T47D (cell line): ENCODE data around the gene UTS2R.

Experiments
- DNase-seq, 2 experiments: peaks; one replicate each; pipeline versions ENCODE4 v3.0.0 to v3.0.0-alpha.2; 2011 to 2012; ENCODE audit warnings: low read depth in 1 of 2, low spot score in 1 of 2
- JUND ChIP-seq: IDR thresholded peaks from 2 replicates; pipeline ENCODE4 v1.6.1; 2012; ENCODE audit warnings: low read depth
- in situ Hi-C: cut with HindIII; loops from 2 replicates; pipeline ENCODE4 v1.10.0; 2016; ENCODE audit warnings: low sequenced_read_pairs, low pct_unique_long_range_greater_than_20kb

UTS2R gene

GRCh38 chr17:82386881-82387704 is 15.5 kb downstream of the UTS2R start:
- in situ Hi-C loops = no loop called here
- no peak for TF ChIP-seq JUND
- DNase-seq = no peak

GRCh38 chr17:82387705-82388106 is 16.1 kb downstream of the UTS2R start:
- TF ChIP-seq JUND = no peak
- in situ Hi-C loops = no loop called here
- no peak for DNase-seq

- in situ Hi-C loops = no loop called here
- TF ChIP-seq JUND = no peak
- DNase-seq = no peak
These were observed 16.8 kb downstream of the UTS2R start for GRCh38 chr17:82388223-82388921.

DNA sequence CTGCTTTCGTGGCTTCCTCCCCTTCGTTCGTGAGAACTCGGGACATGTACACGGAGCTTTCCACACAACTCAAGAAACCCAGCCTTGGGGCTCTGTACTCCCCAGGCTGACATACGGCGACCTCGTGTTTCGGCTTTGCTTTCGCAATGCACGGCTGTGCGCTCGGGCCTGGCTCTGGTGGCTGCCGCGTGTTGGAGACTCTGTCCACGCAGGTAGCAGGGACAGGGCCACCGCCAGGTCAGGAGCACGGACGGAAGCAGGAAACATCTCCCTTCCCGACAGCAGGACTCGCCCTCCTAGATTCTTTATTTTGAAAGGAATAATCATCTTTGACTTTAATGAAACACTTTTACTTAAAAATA is 17.3 kb downstream of the UTS2R start:
- in situ Hi-C loops = no loop called here
- no peak for DNase-seq
- TF ChIP-seq JUND = no peak

- in situ Hi-C loops = no loop called here
- no peak for TF ChIP-seq JUND
- DNase-seq = no peak
These were observed 17.8 kb downstream of the UTS2R start for GRCh38 chr17:82389379-82389778.

DNA sequence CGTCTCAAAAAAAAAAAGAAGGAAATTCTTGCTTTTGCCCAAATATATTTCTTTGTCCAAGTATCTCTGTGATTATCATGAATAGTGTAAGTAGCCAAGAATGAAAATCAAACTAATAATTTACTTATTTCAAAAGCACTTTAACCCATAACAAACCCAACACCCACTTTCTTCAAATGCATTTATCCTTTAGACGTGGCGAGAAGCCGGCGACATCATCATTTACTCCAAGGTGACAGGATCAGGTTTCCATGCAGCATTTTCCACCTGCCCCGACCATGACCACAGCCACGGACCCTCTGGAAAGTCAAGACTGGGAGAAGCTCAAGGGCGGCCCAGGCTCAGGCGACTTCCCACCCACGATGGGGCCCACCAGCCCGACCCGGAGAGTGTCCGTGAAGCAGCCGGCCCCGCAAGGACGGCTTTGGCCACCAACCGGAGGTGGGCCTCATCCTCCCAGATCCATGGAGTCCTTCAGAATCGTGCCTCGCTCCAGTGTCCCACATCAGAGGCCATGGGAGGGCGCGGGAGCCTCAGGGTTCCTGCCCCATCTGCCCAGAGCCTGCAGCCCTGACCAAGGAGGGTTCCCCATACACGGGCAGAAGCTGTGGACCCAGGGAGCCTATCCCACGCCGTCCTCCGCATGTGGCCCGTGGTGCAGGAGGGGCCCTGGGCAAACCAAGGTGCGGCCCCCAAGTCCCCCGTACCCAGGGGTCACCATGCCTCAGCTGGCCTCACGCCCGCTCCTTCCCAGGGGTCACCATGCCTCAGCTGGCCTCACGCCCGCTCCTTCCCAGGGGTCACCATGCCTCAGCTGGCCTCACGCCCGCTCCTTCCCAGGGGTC is 18.7 kb downstream of the UTS2R start:
- in situ Hi-C loops = no loop called here

GRCh38 chr17:82390860-82391435 is 19.4 kb downstream of the UTS2R start:
- in situ Hi-C loops = no loop called here
- no peak for DNase-seq
- no peak for TF ChIP-seq JUND

More for the DNA sequence above, 18.7 kb downstream of the UTS2R start:
- no peak for DNase-seq
- TF ChIP-seq JUND = no peak

DNA sequence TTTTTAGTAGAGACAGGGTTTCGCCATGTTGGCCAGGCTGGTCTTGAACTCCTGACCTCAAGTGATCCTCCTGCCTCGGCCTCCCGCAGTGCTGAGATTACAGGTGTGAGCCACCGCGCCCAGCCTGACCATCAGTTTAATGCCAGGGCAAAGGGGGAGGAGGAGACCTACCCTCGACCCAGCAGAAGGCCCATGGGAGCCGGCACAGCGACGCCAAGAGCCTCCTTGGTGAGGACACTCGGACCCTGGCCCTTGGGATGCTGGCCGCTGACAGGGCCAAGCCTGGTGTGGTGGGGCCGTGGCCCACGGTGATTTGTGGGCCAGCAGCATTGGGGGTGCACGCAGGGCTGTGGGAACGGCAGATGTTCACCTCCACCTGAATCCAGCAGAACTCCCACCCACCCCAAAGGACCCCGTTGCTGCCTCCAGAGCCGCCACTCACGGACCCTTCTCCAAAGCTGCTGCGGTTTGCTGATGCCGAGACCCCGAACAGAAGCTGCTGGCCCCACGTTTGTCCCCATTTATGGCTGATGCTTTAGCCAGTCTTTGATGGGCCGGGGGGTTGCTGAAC is 20.0 kb downstream of the UTS2R start:
- in situ Hi-C loops = no loop called here
- no peak for DNase-seq
- no peak for TF ChIP-seq JUND

DNA sequence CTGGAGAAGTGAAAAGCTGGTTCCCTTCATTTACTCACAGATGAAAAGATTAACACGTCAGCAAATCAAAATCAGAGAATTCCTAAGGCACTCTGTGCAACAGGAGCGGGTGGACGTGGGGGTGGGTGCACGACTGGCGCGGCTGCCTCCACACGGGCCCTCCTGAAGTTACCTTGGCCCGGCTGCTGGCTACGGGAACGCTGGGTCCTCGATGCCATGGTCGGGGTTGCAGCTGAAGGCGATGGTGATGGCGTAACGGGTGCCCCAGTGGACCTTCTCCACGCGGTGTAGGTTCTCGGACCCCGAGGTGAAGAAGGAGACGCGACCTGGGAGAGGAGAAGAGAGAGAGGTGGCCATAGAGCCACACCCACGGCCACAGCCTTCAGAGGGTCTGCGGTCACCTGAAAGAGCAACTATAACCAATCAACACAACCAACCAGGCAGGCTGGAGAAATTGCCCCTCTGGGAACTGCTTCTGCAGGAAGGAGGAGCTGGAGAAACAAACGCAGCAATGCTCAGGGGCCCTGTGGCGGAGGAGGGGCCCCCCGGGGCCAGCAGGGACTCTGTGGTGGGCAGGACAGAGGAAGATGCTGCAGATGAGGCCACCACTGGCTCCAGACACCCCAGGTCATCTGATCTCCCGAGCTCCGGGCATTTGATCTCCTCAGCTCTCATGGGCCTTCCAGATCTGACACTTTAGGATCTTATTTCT is 20.8 kb downstream of the UTS2R start:
- in situ Hi-C loops = no loop called here
- DNase-seq = no peak
- TF ChIP-seq JUND = no peak

DNA sequence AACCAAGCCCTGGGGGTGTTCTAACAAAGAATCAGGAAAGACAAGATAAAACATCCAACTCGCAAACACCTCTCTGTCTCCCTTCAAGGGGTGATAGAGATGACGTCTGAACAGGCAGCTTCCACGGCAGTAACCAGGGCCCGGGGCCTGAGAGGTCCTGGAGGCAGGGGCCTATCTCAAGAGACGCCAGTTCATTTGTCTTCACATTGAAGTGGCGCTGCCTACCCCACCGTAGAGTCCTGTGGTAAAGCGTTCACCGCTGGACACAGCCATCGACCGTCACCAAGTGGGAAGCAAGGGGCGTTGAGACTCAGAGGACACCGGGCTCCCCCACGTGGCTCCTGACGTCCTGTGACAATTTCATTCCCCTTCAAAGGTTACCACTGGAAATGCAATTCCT is 21.4 kb downstream of the UTS2R start:
- no peak for TF ChIP-seq JUND
- in situ Hi-C loops = no loop called here
- DNase-seq = no peak

DNA sequence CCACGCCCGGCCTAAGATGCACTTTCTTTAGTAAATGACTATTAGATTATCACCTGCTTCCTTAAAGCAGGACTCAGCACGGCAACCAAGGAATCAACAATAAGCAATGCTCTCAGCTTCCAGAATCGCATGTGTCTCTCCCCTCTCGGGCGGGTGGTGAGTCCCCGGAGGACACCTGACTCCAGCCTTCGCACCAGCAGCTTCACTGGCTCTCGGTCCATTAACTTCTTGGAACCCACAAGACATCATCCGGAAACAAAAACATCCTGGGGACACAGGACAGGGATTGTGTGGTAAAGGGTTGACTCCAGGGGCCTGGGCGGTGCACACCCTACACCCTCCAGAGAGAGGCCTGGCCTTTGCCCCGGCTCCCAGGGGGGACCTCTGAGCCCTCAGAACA is 22.7 kb downstream of the UTS2R start:
- no peak for DNase-seq
- in situ Hi-C loops = no loop called here
- TF ChIP-seq JUND = no peak
